Purkinje cell (primary cell): ENCODE measurements around the gene SNN. TPM values are rescaled to one million over a fixed set of nuclear protein-coding genes. Genes with fewer than 3 reads are reported as not detected.

ENCODE experiments used
- polyA plus RNA-seq: library from polyadenylated mRNA; unstranded; fragments of >200 nt; fragmentation: Nextera tagmentation; gene quantifications from 2 replicates; pipeline ENCODE4 v1.2.1, GENCODE V29; 2014

Gene SNN
- 9.3 and 11.7 TPM in 2 replicates for polyA plus RNA-seq

GRCh38 chr16:11667824-11668622 is at the start of gene SNN:
SNN (plus strand) TSS chr16:11668455; CDS start chr16:11676060, 7,605 bp downstream.

Other genes starting within 250 kb of the SNN start
- 1.3 and 4.0 TPM in 2 replicates for gene LITAF, start 81.5 kb upstream of the SNN start, polyA plus RNA-seq
- 10.8 and 14.6 TPM in 2 replicates for gene TXNDC11, start 74.4 kb downstream of the SNN start, polyA plus RNA-seq
- 64.2 and 89.5 TPM in 2 replicates for gene ZC3H7A, start 128.8 kb downstream of the SNN start, polyA plus RNA-seq
- 147 and 245 TPM in 2 replicates for gene RSL1D1, start 183.1 kb downstream of the SNN start, polyA plus RNA-seq
- 28.7 and 47.3 TPM in 2 replicates for gene GSPT1, start 247.5 kb downstream of the SNN start, polyA plus RNA-seq